ENCODE results near the gene TMEM86A. TPM values are rescaled to one million over a fixed set of nuclear protein-coding genes. Genes with fewer than 3 reads are reported as not detected.

Gene TMEM86A
- total and polyA plus RNA-seq, 2 of the 8 experiments (the other 6 are each of a cell fraction or from before 2014, with no cell fraction given): 1.5 to 1.7 TPM

DNA sequence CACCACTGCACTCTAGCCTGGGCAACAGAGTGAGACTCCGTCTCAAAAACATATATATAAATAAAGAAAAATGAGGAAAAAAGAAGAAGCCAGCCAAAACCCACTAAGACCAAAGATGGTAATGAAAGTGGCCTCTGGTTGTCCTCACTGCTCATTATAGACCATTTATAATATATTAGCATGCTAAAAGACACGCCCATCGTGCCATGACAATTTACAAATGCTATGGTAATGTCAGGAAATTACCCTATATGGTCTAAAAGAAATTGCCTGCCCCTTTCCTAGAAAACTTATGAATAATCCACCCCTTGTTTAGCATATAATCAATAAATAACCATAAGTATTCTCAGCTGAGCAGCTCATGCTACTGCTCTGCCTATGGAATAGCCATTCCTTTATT is 16.1 kb upstream of the TMEM86A start:
- DNase-seq (ENCODE audit: low read depth in 1 of 2, low spot score in 2 of 2): no peak

More for the DNA sequence above, 16.1 kb upstream of the TMEM86A start:
- Histone ChIP-seq H3K27me3 (replicated peaks in 1 of 4; ENCODE audit: control insufficient read depth in 3 of 4, extremely low read depth in 1 of 4, insufficient read depth in 3 of 4, low read length in 3 of 4) (no peaks in the 10 kb centered on the region), H2BK5ac (ENCODE audit: low read depth, low read length) (no peak overlapping the region), H3K4ac (replicated peaks; ENCODE audit: insufficient read length, low read depth, low read length) (no peak overlapping the region), H3K23me2 (ENCODE audit: low read depth, low read length) (no peaks in the 10 kb centered on the region), H2BK20ac (ENCODE audit: low read length) (no peak overlapping the region), H3K9ac (replicated peaks in 1 of 4; ENCODE audit: extremely low read depth in 1 of 4, low read depth in 3 of 4, low read length in 3 of 4) (no peak overlapping the region), H4K20me1 (replicated peaks in 1 of 2; ENCODE audit: control insufficient read depth in 1 of 2, insufficient read depth in 2 of 2, low read length in 2 of 2) (no peaks in the 10 kb centered on the region), H3K27ac (ENCODE audit: low read depth, low read length) (no peak overlapping the region), H4K8ac (ENCODE audit: extremely low read depth, insufficient read depth, low read length) (no peak overlapping the region), H3K9me3 (ENCODE audit: insufficient read depth in 2 of 2, low read depth in 1 of 2, low read length in 1 of 2) (no peaks in the 10 kb centered on the region), H3K36me3 (ENCODE audit: control insufficient read depth in 2 of 4, insufficient read depth in 4 of 4, low read length in 3 of 4) (no peaks in the 10 kb centered on the region), H3K23ac (ENCODE audit: insufficient read length) (no peak overlapping the region), H2AK5ac (ENCODE audit: low read depth, low read length) (no peak overlapping the region), H2BK12ac (ENCODE audit: low read depth, low read length) (no peak overlapping the region), H3K56ac (replicated peaks; ENCODE audit: insufficient read length, low read depth, low read length) (no peak overlapping the region), H4K5ac (ENCODE audit: insufficient read length, low read depth, low read length) (no peak overlapping the region), H3K79me2 (ENCODE audit: control insufficient read depth in 1 of 2, insufficient read depth in 2 of 2, low read length in 2 of 2) (no peaks in the 10 kb centered on the region), H2AFZ (ENCODE audit: low read length) (no peak overlapping the region), H2BK15ac (ENCODE audit: low read length) (no peak overlapping the region), H3K4me2 (ENCODE audit: insufficient read depth in 1 of 2, low read depth in 2 of 2, low read length in 2 of 2) (no peak overlapping the region), H3K79me1 (ENCODE audit: low read depth, low read length) (no peaks in the 10 kb centered on the region), H2BK120ac (replicated peaks; ENCODE audit: low read depth, low read length) (no peak overlapping the region), H4K91ac (replicated peaks; ENCODE audit: insufficient read length, low read length) (no peak overlapping the region), H3K4me1 (replicated peaks in 1 of 4; ENCODE audit: control insufficient read depth in 3 of 4, insufficient read depth in 4 of 4, low read length in 3 of 4) (no peaks in the 10 kb centered on the region), H3K14ac (ENCODE audit: insufficient read length) (no peak overlapping the region), H3K18ac (ENCODE audit: extremely low read depth, low read length) (no peak overlapping the region), H3K4me3 (ENCODE audit: extremely low read depth in 1 of 4, insufficient read depth in 2 of 4, low read depth in 3 of 4, low read length in 4 of 4) (no peak overlapping the region)
- no peak for FAIRE-seq
- TF ChIP-seq NANOG (IDR thresholded peaks at IDR 0.05; ENCODE audit: insufficient read depth, low read depth, low read length, poor library complexity, severe bottlenecking) (no peak), SIX5 (IDR thresholded peaks at IDR 0.05; ENCODE audit: low read depth, low read length) (no peak), BRCA1 (IDR thresholded peaks at IDR 0.05; ENCODE audit: low read depth, low read length) (no peak), CTBP2 (IDR thresholded peaks at IDR 0.05; ENCODE audit: borderline replicate concordance, insufficient read depth, insufficient read length, low read length) (no peak), PHF8 (conservative IDR thresholded peaks at IDR 0.05; ENCODE audit: low read depth, low read length) (no peak), POU5F1 (IDR thresholded peaks at IDR 0.05; ENCODE audit: low read depth, low read length) (no peak), CEBPB (IDR thresholded peaks at IDR 0.05; ENCODE audit: low read depth, low read length) (no peak), HDAC2 (IDR thresholded peaks at IDR 0.05; ENCODE audit: borderline replicate concordance in 1 of 2, low read depth in 2 of 2, low read length in 2 of 2) (no peak), SIN3A (conservative IDR thresholded peaks at IDR 0.05 in 1 of 2, IDR thresholded peaks at IDR 0.05 in 1 of 2; ENCODE audit: low read depth in 1 of 2, low read length in 2 of 2) (no peak), TBP (IDR thresholded peaks at IDR 0.05; ENCODE audit: low read depth, low read length) (no peak), BACH1 (IDR thresholded peaks at IDR 0.05; ENCODE audit: low read length) (no peak), CREB1 (IDR thresholded peaks at IDR 0.05) (no peak)
- ChIA-PET CTCF (ENCODE audit: partially characterized antibody) (interaction anchor here (0.6 to 1.0 kb wide), 3 partner anchors 10 to 74 kb away, joined by 3 read pairs; no protein-coding TSS in a partner anchor), POLR2A (ENCODE audit: partially characterized antibody) (no interaction called here)
- 81% methylated on average over 3 of the region's 3 CpGs; no CpG with 5 or more reads in 1 of the 2 experiments for WGBS, 2 experiments (ENCODE audit: extremely low coverage in 1 of 2, insufficient coverage in 1 of 2, insufficient read length in 1 of 2, insufficient replicate concordance in 2 of 2, low coverage in 1 of 2, low lambda C conversion rate in 2 of 2, missing lambda C conversion rate in 1 of 2)
